NCI-H187 (cell line): ENCODE data around the gene EWSR1.
"Not testable (repeated sequence)": the region's sequence is repeated elsewhere in the genome, so short reads cannot be mapped to it uniquely, and the experiment has no call there.

ENCODE experiments used
- DNase-seq, 2 experiments: peaks; one replicate each; lab custom pipeline; 2025; lab: John Stamatoyannopoulos, UW

EWSR1 gene, protein sequence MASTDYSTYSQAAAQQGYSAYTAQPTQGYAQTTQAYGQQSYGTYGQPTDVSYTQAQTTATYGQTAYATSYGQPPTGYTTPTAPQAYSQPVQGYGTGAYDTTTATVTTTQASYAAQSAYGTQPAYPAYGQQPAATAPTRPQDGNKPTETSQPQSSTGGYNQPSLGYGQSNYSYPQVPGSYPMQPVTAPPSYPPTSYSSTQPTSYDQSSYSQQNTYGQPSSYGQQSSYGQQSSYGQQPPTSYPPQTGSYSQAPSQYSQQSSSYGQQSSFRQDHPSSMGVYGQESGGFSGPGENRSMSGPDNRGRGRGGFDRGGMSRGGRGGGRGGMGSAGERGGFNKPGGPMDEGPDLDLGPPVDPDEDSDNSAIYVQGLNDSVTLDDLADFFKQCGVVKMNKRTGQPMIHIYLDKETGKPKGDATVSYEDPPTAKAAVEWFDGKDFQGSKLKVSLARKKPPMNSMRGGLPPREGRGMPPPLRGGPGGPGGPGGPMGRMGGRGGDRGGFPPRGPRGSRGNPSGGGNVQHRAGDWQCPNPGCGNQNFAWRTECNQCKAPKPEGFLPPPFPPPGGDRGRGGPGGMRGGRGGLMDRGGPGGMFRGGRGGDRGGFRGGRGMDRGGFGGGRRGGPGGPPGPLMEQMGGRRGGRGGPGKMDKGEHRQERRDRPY

DNA sequence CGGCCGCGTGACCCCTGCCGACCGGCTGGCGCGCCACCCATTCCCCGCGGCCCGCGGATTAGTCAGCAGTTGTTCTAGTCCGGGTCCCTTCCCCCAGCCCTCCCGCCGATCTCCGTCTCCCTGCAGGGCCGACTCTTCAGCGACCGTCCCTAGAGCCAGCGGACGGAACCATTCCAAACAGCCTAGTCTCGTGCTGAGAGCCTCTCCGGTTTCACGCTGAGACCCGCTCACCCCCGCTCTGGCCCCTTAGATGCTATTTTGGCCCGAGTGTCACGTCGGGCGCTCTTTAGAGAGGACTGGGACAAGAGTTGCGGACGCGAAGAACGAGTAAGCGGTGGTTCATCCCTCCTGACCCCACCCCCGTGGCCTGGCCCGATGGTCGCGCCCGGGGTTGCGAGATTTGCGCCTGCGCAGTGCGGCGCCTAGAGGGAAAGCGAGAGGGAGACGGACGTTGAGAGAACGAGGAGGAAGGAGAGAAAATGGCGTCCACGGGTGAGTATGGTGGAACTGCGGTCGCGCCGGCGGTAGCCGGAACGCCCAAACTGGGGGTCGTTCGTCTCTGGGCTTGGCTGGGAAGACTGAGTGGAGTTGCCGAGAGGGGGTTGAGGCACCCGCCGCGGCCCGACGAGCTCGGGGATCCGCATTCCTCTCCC lies at the start of gene EWSR1, which contains the start of gene RHBDD3:
Gene EWSR1 (plus strand): TSS at position 411 of the 653 bp plus-strand sequence. CDS start 69 bp downstream, at position 480.
Gene RHBDD3 (minus strand): TSS at position 124 of the 653 bp plus-strand sequence. CDS start 2,355 bp downstream, outside the sequence.
- DNase-seq = peak; percentile 58 to 66

DNA sequence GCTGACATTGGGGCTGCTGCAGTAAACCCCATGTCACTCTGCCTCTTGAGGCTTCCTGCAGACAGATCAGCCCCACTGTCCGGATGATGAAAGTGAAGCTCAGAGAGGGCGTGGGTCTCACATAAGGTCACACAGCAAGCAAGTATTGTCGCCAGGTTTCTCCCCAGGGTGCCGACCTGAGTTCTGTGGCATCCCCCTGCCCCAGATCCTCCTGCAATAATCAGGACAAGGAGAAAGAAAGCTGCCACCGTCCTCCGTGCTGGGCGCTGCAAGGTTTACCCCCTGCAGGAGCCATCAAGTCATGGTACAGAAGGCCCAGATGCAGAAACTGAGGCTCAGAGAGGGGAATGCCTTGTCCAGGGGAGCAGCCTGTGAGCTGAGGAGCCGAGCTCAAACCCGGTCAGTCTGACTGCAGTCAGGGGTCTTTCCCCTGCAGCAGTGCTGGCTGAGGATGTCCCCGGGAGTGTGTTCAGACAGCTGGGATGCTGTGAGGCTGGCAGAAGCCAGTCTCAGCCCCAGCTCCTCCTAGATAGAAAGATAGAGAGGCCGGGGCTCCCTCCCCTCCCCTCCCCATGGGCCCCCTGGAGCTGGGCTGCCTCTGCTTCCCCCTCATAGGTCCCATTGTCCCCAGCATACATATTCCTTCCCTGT lies 49.2 kb upstream of the EWSR1 start:
- no peak for DNase-seq

DNA sequence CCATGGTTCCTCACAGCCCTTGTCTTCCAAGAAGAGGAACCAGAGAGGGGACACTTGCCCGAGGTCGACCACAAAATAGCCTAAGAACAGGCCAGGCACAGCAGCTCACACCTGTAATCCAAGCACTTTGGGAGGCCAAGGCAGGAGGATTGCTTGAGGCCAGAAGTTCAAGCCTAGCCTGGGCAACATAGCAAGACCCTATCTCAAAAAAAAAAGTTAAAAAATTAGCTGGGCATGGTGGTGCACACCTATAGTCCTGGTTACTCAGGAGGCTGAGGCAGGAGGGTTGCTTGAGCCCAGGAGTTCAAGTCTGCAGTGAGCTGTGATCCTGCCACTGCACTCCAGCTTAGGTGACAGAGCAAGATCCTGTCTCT lies 48.7 kb upstream of the EWSR1 start:
- not testable (repeated sequence) for DNase-seq

DNA sequence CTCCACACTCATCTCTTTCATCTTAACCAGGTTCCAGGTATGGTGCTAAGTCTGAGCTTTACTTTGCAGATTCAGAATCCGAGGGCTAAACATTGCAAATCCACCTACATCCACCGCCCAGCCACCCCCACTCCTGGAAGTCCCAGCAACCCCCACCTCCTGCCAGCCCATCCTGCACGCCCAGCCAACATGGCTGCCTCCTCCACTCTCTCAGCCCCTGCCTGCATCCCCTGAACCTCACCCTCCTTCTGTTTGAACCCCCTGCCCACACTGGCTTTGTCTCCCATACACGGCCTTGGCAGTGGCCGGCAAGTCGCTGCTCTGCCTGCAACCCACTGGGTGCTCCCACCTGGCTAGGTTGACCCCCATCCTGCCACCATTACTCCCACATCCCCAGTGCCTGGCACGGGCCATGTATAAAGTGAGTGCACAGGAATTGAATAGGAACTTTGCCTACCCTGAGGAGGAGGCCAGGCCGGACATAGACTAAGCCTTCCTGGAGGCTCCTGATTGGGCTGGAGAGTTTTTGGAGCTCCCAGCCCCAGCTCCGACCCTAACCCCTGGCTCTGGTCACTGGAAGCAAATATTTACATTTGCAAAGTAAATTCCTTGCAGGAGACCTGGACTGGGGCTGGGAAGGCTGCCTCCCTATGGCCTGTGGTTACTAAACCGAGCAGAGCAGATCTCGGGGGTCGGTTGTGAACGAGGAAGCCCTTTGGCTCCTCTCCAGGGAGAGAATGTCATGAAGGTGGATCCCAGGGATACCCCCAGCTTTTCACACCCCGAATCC lies 48.0 kb upstream of the EWSR1 start:
- no peak for DNase-seq

DNA sequence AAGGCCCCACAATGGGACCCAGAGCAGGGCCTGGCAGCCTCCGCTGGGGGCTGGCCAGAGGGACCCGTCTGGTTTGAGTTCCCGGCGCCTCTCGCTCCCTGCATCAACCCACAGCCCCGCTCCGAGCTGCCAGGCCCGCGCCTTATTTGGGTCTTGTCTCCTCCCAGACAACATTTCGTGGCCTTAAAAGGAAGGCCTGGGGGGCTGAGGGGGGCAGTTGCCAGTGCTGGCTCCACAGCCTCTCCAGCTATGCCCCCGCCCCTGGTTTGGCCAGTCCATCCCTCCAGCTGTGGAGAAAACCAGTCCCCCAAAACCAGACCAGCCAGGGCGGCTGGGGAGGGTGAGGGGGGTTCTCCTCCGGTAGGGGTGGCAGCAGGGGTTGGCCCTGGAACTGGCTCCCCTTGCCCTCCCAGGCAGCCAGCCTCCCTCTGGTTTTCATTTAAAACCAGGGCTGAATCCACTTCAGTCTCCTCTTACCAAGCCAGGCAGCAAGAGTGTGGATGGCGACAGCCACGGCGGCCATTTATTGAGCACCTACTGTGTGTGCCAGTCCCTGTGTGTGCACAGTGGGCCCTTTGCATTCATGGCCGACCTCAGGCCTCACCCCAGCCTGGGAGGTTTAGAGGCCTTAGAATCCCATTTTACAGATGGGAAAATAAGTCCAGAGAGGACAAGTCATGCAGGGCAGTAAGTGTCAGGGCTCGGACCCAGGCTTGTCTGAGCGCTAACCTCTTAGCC lies 43.8 kb upstream of the EWSR1 start:
- no peak for DNase-seq

DNA sequence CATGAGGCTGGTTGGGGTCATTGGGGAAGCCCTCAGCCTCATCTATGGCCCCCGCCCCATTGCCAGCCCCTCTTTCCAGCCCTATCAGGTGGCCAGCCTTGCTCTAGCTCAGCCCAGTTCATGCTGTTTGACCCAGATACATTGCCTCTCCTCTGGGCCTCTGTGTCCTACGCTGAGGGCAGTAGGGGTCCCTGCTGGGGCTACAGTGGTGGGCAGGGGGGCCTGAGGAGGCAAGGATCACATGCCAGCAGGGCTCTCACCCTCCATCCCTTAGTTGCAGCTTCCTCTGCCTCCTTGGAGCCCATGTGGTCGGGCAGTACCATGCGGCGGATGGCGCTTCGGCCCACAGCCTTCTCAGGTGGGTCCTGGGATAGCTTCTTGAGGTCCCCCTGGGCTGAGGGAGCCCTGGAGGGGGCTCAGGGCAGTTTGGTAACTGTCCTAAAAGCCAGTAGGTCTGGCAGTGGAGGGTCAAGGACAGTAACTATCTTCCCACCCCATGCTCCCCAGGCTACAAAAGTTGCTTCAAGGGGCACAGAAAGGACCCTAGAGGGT lies 43.1 kb upstream of the EWSR1 start:
- DNase-seq = no peak

DNA sequence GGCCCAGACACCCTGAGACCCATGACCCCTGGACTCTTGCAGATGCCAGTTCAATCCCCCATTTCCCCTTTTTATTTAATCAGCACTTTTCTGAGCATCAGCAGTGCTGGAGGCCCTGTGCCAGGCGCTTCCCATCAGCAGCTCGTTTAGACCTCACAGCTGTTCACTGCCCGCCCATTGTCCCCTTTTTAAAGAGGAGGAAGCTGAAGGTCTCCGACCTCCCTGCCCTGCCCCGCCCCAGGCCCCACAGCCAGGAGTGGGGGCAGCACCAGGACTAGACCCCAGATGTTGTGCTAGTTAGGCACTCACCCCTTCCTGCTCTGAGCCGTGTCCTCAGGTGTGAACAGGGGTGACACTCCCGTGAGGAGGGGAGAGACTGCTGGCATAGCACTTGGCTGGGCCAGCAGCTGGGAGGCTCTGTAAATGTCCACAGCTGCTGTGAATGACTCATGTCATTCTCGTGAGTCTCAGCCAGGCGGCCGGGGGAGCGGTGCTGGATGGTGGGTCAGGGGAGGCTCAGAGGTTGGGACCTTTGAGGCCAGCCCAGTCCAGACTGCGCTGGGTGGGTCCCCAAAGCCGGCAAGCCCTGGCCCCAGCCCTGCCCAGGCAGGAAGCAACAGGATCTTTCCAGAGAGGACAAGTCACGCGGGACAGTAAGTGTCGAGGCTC lies 42.5 kb upstream of the EWSR1 start:
- no peak for DNase-seq

DNA sequence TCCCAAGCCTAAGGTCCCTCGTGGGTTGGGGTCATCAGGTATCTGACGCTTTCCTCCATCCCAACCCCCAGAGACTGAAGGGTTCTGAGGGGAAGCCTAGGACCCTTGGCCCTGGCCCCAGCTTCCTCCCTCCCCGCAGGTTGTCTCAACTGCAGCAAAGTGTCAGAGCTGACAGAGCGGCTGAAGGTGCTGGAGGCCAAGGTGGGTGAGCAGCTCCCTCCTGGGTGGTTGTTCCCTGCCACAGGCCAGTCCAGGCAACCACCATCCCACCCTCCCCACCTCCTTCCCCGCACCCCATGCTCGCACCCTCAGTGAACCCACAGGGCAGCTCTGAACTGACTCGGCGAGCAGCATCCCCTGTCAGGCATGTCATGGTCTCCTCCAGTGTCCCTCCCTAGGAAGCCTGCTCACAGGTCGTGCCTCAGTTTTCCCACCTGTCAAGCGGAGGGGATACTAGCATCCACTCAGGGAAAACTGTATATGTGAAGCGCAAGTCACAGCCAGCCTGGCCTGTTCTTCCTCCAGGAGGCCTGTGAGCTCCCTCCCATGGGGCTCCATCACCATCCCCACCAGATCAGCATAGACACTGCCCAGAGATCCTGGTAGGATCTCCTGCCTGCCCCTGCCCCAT lies 41.6 kb upstream of the EWSR1 start:
- DNase-seq = no peak

DNA sequence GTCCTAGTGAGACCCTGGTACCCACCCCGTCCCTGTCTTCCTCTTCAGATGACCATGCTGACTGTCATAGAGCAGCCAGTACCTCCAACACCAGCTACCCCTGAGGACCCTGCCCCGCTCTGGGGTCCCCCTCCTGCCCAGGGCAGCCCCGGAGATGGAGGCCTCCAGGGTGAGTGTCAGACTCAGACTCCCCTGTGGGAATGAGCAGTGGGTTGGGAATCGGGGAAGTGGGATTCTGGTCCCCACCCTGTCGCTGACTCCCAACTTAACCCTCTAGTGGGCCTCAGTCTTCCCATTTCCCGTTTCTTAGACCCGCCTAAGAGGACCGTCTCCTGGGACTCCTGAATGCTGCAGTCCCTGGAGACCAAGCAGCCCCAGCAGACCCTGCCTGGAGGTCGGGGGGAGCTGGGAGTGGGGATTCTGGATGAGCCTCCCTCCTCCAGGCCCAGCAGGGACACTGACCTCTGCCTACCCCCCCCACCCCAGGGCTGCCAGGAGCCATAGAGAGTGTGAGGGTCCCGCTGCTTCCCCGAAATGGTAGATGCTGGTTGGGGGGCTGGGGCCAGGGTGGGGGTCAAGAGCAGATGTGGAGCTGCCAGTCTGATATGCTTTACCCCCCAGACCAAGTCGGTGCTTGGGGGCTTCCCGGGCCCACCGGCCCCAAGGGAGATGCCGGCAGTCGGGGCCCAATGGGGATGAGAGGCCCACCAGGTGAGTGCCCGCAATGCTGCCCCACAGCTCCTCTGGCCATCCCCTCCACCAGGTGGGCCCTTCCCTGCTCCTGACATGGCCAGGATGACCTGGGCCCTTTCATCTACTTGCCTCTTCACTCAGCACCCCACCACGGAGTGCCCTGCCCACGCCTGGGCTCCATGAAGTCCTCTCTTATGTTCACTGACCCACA lies 36.8 kb upstream of the EWSR1 start:
- no peak for DNase-seq

DNA sequence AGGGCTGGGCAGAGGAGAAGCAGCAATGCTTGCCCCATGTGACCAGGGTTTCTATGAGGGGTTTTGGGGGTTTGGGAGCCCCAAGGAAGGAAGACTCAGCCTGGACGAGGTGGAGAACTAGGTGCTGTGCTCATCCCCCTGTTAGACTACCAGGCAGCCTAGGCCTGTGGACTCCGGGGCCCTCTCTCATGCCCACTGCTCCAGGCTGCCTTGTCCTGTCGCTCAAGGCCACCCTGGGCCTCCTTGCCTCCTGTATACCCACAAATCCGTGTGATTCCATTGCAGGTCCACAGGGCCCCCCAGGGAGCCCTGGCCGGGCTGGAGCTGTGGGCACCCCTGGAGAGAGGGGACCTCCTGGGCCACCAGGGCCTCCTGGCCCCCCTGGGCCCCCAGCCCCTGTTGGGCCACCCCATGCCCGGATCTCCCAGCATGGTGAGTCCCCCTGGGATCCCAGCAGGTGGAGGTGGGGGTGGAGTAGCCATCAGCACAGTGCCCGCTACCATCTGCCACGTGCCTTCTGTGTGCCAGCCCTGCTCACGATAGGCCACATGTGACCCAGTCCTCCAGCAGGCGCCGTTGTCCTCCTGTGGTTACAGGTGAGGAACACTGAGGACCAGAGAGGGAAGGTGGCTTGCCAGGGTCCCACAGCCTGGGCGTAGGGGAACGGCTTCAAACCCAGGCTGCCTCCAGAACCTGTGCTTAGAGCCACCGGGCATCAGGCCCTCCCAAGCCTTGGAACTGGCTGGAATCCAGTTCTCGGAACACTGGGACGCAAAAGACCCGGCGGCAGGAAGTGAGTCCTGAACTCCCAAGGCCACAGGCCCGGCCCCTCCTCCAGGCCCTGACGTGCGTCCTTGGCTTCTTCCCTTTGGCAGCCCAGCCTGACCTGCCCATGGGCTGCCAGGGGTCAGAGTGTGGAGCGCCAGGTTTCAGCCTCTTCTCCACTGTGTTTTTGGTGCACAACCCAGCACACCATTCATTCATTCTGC lies 35.8 kb upstream of the EWSR1 start:
- no peak for DNase-seq

DNA sequence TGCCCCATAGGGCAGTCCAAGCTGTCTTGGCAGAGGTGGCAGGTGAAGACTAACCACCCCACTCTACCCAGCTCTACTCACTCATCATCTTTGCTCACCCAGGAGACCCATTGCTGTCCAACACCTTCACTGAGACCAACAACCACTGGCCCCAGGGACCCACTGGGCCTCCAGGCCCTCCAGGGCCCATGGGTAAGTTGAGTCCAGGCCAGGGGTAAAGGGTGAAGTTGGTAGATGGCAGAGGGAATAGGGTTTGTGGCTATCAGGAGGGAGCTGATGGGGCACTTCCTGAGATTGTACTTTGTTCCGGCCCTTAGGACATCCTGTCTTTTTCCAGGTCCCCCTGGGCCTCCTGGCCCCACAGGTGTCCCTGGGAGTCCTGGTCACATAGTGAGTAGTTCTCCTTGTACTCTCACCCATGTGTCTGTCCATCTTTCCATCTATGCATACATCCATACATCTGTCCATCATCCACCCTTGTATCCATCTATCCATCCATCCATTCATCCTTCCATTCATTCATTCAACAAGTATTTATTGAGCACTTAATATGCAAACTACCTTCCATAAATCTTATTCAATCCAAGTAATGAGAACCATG lies 34.7 kb upstream of the EWSR1 start:
- DNase-seq = no peak

DNA sequence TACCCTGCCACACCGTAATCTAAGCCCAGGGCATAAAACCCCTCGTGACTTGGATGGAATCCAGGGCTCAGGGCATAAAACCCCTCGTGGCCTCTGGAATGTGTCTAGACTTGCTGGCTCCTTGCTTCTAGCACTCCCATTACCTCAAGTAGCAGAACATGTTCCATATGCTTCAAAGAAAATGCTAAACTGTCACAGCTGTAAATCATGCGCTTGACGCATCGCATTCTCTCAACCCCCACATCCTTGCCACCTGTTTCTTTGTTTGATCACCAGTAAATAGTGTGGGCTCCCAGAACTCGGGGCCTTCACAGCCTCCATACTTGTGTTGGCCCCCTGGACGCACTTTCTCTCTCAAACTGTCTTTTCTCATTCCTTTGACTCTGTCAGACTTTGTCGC lies 27.6 kb upstream of the EWSR1 start:
- not testable (repeated sequence) for DNase-seq

DNA sequence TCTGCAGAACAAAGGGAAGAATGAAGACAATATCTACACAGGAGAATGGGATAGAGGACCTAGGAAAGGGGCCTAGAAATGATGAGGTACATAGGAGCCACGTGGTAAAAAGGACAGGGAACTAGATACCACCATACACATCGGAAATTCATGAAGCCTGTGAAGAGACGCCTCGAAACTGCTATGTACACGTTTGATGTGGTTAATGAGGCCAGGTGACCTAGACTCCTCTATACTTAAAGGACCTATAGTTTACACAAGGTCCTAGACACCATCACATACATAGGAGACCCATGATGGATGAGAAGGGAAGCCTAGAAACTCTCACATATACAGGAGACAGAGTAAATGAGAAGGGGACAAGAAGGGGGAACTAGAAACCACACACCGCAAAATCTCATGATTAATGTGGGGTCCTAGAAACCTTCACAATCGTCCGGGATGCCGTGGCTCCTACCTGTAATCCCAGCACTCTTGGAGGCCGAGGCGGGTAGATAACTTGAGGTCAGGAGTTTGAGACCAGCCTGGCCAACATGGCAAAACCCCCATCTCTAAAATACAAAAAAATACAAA lies 24.1 kb upstream of the EWSR1 start:
- no peak for DNase-seq

DNA sequence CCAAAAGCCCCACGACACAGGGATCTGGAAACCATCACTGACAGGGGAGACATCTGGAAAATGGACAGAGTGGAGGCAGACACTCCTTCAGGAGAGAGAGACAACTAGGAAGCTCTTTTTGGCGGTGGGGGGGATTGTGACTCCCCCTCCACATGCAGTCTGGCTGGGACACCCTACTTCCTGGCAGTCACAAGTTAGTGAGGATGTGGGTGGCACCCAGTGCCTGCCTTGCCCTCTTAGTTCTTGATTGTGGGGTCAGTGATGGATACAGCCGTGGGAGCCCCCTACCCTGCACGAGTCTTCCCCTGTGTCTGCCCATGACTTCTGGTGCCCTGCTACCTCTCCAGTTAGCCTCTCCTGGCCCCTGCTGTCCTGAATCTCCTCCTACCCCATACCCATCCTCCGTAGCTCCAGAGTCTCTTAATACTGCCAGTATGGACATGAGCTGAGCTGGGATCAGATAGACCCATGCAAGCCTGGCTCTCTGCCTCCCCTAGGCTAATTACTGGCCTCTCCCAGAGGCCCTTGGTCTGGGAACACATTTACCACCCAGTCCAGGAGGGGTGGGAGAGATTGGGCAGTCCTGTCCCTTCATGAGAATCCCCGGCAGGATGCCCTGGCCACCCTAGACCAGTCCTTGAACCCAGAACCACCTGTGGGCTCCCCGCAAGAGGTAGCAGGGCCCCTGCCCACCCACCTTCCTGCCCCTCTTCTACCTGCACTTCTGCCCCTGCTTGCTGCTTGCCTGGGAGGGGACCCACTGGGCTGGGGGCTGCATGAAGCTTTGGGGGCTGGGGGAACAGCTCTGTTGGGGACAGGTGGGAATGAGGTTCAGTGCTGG lies 23.1 kb upstream of the EWSR1 start:
- DNase-seq = no peak

DNA sequence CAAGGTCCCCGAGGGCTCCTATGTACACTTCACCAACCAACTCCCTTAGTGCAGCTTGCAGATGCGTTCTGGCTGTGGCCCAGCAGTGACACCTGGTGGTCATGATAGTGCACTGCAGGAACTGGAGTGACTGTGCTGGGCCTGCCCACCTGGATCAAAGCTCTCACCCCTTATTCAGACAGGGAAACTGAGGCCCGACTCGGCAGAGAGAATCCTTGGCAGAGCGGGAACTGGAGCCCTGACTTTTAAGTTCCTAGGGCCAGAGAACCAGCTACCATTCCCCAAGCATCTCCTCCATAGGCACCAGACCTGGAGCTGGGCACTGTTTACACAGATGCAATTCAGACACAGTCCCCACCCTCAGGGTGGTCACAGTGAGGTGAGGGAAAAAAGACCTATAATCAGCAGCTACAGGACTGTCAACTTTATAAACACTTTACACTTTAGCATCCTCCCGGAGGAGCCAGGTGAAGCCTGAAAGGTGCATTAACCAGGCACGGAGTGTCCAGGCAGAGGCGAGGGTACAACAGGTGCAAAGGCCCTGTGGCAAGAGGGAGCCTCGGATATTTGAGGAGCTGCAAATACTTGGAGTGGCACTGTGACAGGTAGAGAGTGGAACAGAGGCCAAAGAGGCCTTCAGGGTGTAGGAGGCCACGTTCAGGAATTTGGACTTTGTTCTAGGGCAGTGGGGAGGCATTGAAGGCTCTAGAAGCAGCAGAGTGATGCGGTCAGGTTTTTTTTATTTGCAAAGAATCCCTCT lies 22.3 kb upstream of the EWSR1 start:
- no peak for DNase-seq
